PC-3 (cell line): ENCODE data around the gene KRT81. TPM values are rescaled to one million over a fixed set of nuclear protein-coding genes. Genes with fewer than 3 reads are reported as not detected.

Source experiments
- ATAC-seq: fragments of 200-7000 bp; cut with Tn5 transposase; 2 replicates; pipeline ENCODE4 v1.9.1; 2020; ENCODE audit warnings: mild to moderate bottlenecking, moderate library complexity
- BruUV-seq: library from RNA; stranded (reverse); fragments of 400-500 nt; replicated peaks from 2 replicates; lab custom pipeline; 2021; lab: Mats Ljungman, UMichigan
- CTCF ChIA-PET: fragments of 300-600 bp; sonication (Branson Sonifier 250); formaldehyde crosslinking; loops from one replicate; lab custom pipeline; 2022; ENCODE audit warnings: antibody characterized with exemption; lab: Charles Lee
- POLR2A ChIA-PET: fragments of 300-600 bp; sonication (Branson Sonifier 250); formaldehyde crosslinking; loops from one replicate; lab custom pipeline; 2022; ENCODE audit warnings: antibody characterized with exemption; ENCODE audit not compliant: unreplicated experiment; lab: Charles Lee
- DNase-seq: peaks from one replicate; pipeline ENCODE4 v3.0.0-alpha.2; 2015
- H2AFZ ChIP-seq: fragments of 300-600 bp; sonication (generic); 2 replicates; pipeline ENCODE4 v1.6.0; 2016; ENCODE audit warnings: antibody characterized with exemption, low read length
- H3F3A ChIP-seq: fragments of 300-600 bp; sonication (generic); one replicate; pipeline ENCODE4 v1.6.0; 2017; ENCODE audit warnings: antibody characterized with exemption, low read length, control low read depth, mild to moderate bottlenecking; ENCODE audit not compliant: unreplicated experiment
- H3K27ac ChIP-seq: fragments of 300-600 bp; sonication (generic); 2 replicates; pipeline ENCODE4 v1.5.1; 2016; ENCODE audit warnings: mild to moderate bottlenecking, low read length
- H3K27me3 ChIP-seq: fragments of 300-600 bp; sonication (generic); 2 replicates; pipeline ENCODE4 v1.6.1; 2016; ENCODE audit warnings: low read length, mixed read lengths
- H3K36me3 ChIP-seq: fragments of 300-600 bp; sonication (generic); 2 replicates; pipeline ENCODE4 v1.6.1; 2016; ENCODE audit warnings: low read depth, mixed run types, low read length, mixed read lengths
- H3K4me1 ChIP-seq: fragments of 300-600 bp; sonication (generic); 2 replicates; pipeline ENCODE4 v1.5.1; 2016; ENCODE audit warnings: low read length; ENCODE audit not compliant: insufficient read depth
- H3K4me2 ChIP-seq: fragments of 300-600 bp; sonication (generic); 2 replicates; pipeline ENCODE4 v1.6.0; 2016; ENCODE audit warnings: low read length
- H3K4me3 ChIP-seq: fragments of 300-600 bp; sonication (generic); 2 replicates; pipeline ENCODE4 v1.5.1; 2016; ENCODE audit warnings: mild to moderate bottlenecking, low read length, mixed read lengths
- H3K79me2 ChIP-seq: fragments of 300-600 bp; sonication (generic); 2 replicates; pipeline ENCODE4 v1.6.1; 2017; ENCODE audit warnings: low read length, mixed read lengths
- H3K9ac ChIP-seq: fragments of 300-600 bp; sonication (generic); 2 replicates; pipeline ENCODE4 v1.6.0; 2016; ENCODE audit warnings: mild to moderate bottlenecking, low read length
- H3K9me2 ChIP-seq: fragments of 300-600 bp; sonication (generic); replicated peaks from 2 replicates; pipeline ENCODE4 v1.6.1; 2016; ENCODE audit warnings: mixed run types, low read length, mixed read lengths
- H3K9me3 ChIP-seq: fragments of 300-600 bp; sonication (generic); 2 replicates; pipeline ENCODE4 v1.6.1; 2016; ENCODE audit warnings: low read length, mixed read lengths
- H4K20me1 ChIP-seq: fragments of 300-600 bp; sonication (generic); 2 replicates; pipeline ENCODE4 v1.6.1; 2016; ENCODE audit warnings: low read length, mixed read lengths
- EZH2 ChIP-seq: fragments of 300-600 bp; sonication (generic); IDR thresholded peaks from one replicate; pipeline ENCODE4 v1.6.1; 2017; ENCODE audit warnings: antibody characterized with exemption, mild to moderate bottlenecking, low read length; ENCODE audit not compliant: unreplicated experiment
- EZH2phosphoT487 ChIP-seq: fragments of 300-600 bp; sonication (generic); IDR thresholded peaks from 2 replicates; pipeline ENCODE4 v1.6.1; 2018; ENCODE audit warnings: mild to moderate bottlenecking, antibody characterized with exemption, low read length, borderline replicate concordance
- intact Hi-C: fragments of 100-400 bp; cut with micrococcal nuclease; formaldehyde crosslinking; loops from 2 replicates; pipeline ENCODE4 v1.9.0; 2023
- total RNA-seq: library from RNA; depleted of rRNA; stranded (reverse); fragments of >200 nt; gene quantifications from 2 replicates; pipeline ENCODE4 v1.2.3, GENCODE V29; 2014
- TF ChIP-seq, protein P1 (sequence below): fragments of 300-600 bp; sonication (generic); conservative IDR thresholded peaks from 2 replicates; pipeline ENCODE4 v1.5.1; 2017; ENCODE audit warnings: antibody characterized with exemption, low read depth, mild to moderate bottlenecking, low read length

Gene KRT81
- total RNA-seq, 1 experiment from 2014 or later: 1,688 TPM

GRCh38 chr12:52308806-52309425, 17.6 kb upstream of the KRT81 start:
- ChIA-PET POLR2A (interaction anchor here (0.6 kb wide), 1 partner anchor 75 kb away, joined by 3 read pairs; no protein-coding TSS in a partner anchor), CTCF (no interaction called here)
- intact Hi-C loops: no loop called here
- ATAC-seq (no peak), DNase-seq (no peak)
- Histone ChIP-seq H3F3A (no peaks in the 10 kb centered on the region), H3K4me3 (peak overlapping the region; percentile 71), H3K4me1 (peaks cover 11% of the 10 kb centered on the region), H3K36me3 (no peaks in the 10 kb centered on the region), H3K9me2 (no peaks in the 10 kb centered on the region), H3K4me2 (peak overlapping the region; percentile 96), H3K9ac (peak overlapping the region; percentile 42; the same call in 1 of the 2 replicates), H4K20me1 (no peaks in the 10 kb centered on the region), H3K79me2 (no peaks in the 10 kb centered on the region), H2AFZ (peak overlapping the region; percentile 95), H3K9me3 (no peaks in the 10 kb centered on the region), H3K27me3 (no peaks in the 10 kb centered on the region), H3K27ac (no peak overlapping the region)
- BruUV-seq: TSS peak; percentile 46
- TF ChIP-seq, protein P1, sequence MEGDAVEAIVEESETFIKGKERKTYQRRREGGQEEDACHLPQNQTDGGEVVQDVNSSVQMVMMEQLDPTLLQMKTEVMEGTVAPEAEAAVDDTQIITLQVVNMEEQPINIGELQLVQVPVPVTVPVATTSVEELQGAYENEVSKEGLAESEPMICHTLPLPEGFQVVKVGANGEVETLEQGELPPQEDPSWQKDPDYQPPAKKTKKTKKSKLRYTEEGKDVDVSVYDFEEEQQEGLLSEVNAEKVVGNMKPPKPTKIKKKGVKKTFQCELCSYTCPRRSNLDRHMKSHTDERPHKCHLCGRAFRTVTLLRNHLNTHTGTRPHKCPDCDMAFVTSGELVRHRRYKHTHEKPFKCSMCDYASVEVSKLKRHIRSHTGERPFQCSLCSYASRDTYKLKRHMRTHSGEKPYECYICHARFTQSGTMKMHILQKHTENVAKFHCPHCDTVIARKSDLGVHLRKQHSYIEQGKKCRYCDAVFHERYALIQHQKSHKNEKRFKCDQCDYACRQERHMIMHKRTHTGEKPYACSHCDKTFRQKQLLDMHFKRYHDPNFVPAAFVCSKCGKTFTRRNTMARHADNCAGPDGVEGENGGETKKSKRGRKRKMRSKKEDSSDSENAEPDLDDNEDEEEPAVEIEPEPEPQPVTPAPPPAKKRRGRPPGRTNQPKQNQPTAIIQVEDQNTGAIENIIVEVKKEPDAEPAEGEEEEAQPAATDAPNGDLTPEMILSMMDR: no peak
- TF ChIP-seq EZH2: no peak
- no peak for TF ChIP-seq EZH2phosphoT487

DNA sequence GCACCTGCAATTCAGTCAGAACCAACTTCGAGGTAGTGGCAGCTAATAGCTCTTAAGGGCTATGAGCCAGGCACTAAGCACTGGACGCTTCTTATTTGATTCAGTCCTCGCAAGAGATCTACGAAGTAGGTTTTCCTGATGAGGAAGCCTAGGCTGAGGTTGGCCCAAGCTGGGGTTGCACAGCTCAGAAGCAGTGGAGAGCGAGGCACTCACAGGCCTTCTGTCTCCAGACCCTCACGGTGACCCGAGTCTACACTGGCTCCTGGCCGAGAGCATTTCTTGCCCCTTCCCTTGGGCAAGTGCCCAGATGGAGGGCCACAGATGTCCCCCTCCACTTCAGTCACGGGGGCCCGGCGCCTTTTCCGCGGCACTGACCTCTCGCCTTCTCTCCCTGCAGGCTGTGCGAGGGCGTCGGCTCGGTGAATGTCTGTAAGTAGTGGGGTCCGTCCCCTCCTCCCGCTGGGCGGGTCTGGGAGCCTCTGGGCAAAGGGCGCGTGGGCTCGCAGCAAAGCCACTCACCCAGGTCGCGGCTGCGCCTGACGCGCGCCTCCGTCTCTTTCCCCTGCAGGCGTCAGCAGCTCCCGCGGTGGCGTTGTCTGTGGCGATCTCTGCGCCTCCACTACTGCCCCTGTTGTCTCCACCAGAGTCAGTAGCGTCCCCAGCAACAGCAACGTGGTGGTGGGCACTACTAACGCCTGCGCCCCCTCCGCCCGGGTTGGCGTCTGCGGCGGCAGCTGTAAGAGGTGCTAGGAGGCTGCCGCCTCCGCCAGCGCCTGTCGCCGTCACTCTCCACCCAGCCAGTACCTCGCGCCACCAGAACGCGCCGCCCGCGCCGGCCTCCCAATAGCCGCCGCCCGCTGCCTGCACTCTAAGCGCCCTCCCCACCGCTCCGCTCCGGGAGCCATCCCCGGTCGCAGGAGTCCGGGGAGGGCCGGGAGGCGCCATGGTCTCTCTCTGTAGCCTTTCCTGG, 16.8 kb upstream of the KRT81 start:
- DNase-seq: peak; percentile 59
- Histone ChIP-seq H3K9me3 (no peaks in the 10 kb centered on the region), H3K9ac (peak overlapping the region; percentile 42; the same call in 1 of the 2 replicates), H3K4me2 (peak overlapping the region; percentile 96), H3K4me1 (peaks cover 11% of the 10 kb centered on the region), H3K9me2 (no peaks in the 10 kb centered on the region), H3K4me3 (peak overlapping the region; percentile 71), H3K27ac (no peak overlapping the region), H3K27me3 (no peaks in the 10 kb centered on the region), H3F3A (no peaks in the 10 kb centered on the region), H3K36me3 (no peaks in the 10 kb centered on the region), H3K79me2 (no peaks in the 10 kb centered on the region), H2AFZ (peak overlapping the region; percentile 95), H4K20me1 (no peaks in the 10 kb centered on the region)
- ChIA-PET CTCF (no interaction called here), POLR2A (interaction anchor here (0.5 to 0.6 kb wide), 2 partner anchors 24 to 74 kb away, joined by 3 to 4 read pairs; no protein-coding TSS in a partner anchor)
- peak; percentile 89 for ATAC-seq
- intact Hi-C loops: no loop called here
- BruUV-seq: no TSS peak
- TF ChIP-seq EZH2phosphoT487: no peak

DNA sequence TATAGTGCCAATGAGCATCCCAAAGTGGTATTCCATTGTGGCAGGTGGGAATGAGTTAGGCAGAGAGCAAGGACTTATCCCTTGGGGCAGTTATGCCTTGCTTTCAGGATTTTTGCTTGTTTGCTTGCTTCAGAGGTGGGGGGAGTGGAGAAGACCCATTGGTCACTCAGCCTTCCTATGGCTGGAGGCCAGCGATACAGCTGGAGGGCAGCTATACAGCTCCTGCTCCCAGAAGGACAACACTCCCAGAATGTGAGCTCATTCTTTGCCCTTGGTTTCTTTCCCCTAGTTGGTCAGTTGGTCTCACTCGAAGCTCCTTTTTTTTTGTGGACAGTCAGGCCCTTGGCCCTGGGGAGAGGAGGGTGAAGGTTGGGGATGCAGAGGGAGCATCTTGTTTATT, 15.4 kb upstream of the KRT81 start:
- H3K27ac ChIP-seq: no peak overlapping the region
- DNase-seq (no peak), ATAC-seq (no peak)
- H3K4me1 ChIP-seq: peaks cover 11% of the 10 kb centered on the region
- intact Hi-C loops: no loop called here
- H3K9me3 ChIP-seq: no peaks in the 10 kb centered on the region
- no peak overlapping the region for H3K4me3 ChIP-seq
- no peaks in the 10 kb centered on the region for H4K20me1 ChIP-seq
- TF ChIP-seq EZH2: no peak
- TF ChIP-seq, protein P1: no peak
- TF ChIP-seq EZH2phosphoT487: no peak
- H3K36me3 ChIP-seq: no peaks in the 10 kb centered on the region
- H3K9me2 ChIP-seq: no peaks in the 10 kb centered on the region
- H3F3A ChIP-seq: no peaks in the 10 kb centered on the region
- ChIA-PET CTCF (interaction anchor here (0.6 kb wide), 1 partner anchor 51 kb away, joined by 3 read pairs; no protein-coding TSS in a partner anchor), POLR2A (no interaction called here)
- no TSS peak for BruUV-seq
- H3K9ac ChIP-seq: no peak overlapping the region
- no peaks in the 10 kb centered on the region for H3K79me2 ChIP-seq
- no peaks in the 10 kb centered on the region for H3K27me3 ChIP-seq
- no peak overlapping the region for H3K4me2 ChIP-seq
- no peak overlapping the region for H2AFZ ChIP-seq
